HG03460 (cell line): ENCODE data around the gene ZNF654.

Experiments used
- ATAC-seq: cut with Tn5 transposase; IDR thresholded peaks from one replicate; pipeline ENCODE4 v1.9.1; 2021; ENCODE audit not compliant: unreplicated experiment

Gene ZNF654

DNA sequence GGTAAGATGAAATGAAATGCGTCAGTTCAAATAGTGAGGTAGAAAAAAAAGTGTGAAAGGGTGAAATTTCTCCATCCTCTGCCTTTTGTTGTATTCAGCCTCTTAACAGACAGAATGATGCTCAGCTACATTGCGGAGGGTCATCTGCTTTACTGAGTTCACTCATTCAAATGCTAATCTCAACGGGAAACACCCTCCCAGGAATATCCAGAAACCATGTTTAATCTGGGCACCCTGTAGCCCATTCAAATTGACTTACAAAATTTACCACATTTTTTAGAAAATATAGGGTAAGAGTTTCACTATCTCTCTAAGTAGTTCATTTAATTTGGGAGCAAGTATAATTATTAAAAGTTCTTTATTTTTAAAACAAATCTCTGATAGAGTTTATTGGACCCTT, 133.6 kb downstream of the ZNF654 start:
- ATAC-seq = no peak
